SK-N-SH (cell line): ENCODE data around the gene CEP89. TPM values are rescaled to one million over a fixed set of nuclear protein-coding genes. Genes with fewer than 3 reads are reported as not detected.

Experiments
- CTCF ChIA-PET: fragments of 300-600, 350-600 bp; formaldehyde crosslinking; extraction: SDS; loops from one replicate; lab custom pipeline; 2021; lab: Yijun Ruan, JAX
- POLR2A ChIA-PET: fragments of 350-600 bp; sonication (Branson Sonifier 250); formaldehyde crosslinking; extraction: SDS; loops from one replicate; lab custom pipeline; 2020; ENCODE audit warnings: antibody characterized with exemption, inconsistent platforms; lab: Yijun Ruan, JAX
- DNase-seq: peaks from one replicate; pipeline ENCODE4 v3.0.0; 2012
- H2AFZ ChIP-seq: fragments of 200-600 bp; sonication (generic); 2 replicates; pipeline ENCODE4 v1.8.1; 2016; ENCODE audit warnings: antibody characterized with exemption, mild to moderate bottlenecking, low read depth
- H3F3A ChIP-seq: fragments of 200-600 bp; sonication (generic); replicated peaks from 2 replicates; pipeline ENCODE3; 2016; ENCODE audit warnings: antibody characterized with exemption, mild to moderate bottlenecking; ENCODE audit not compliant: insufficient read depth
- H3K27ac ChIP-seq, 2 experiments: fragments of 200-500 bp in 1 of 2; fragments of 200-600 bp in 1 of 2; sonication (Bioruptor generic) in 1 of 2; sonication (generic), shearing (Covaris generic) in 1 of 2; 2 replicates each; pipeline versions ENCODE4 v1.5.1 to v1.6.1; 2014 to 2016; ENCODE audit warnings: low read depth in 2 of 2, inconsistent platforms in 1 of 2, low read length in 1 of 2, mild to moderate bottlenecking in 1 of 2, mixed read lengths in 1 of 2
- H3K27me3 ChIP-seq: fragments of 200-600 bp; sonication (generic), shearing (Covaris generic); 2 replicates; pipeline ENCODE4 v1.6.1; 2016; ENCODE audit warnings: mixed run types; ENCODE audit not compliant: insufficient read depth
- H3K36me3 ChIP-seq, 2 experiments: fragments of 200-500 bp in 1 of 2; fragments of 200-600 bp in 1 of 2; sonication (Bioruptor generic) in 1 of 2; sonication (generic) in 1 of 2; replicated peaks in 1 of 2; 2 replicates each; pipeline versions ENCODE3 to v1.5.1; 2014 to 2016; ENCODE audit warnings: low read length in 1 of 2, mild to moderate bottlenecking in 1 of 2; ENCODE audit not compliant: insufficient read depth in 2 of 2, control insufficient read depth in 1 of 2
- H3K4me1 ChIP-seq, 2 experiments: fragments of 200-500 bp in 1 of 2; fragments of 200-600 bp in 1 of 2; sonication (Bioruptor generic) in 1 of 2; sonication (generic), shearing (Covaris generic) in 1 of 2; 2 replicates each; pipeline versions ENCODE4 v1.5.1 to v1.6.1; 2014 to 2016; ENCODE audit warnings: low read depth in 1 of 2, low read length in 1 of 2, mixed run types in 1 of 2; ENCODE audit not compliant: insufficient read depth in 2 of 2, control insufficient read depth in 1 of 2
- H3K4me2 ChIP-seq: fragments of 200-600 bp; sonication (generic), shearing (Covaris generic); 2 replicates; pipeline ENCODE4 v1.6.1; 2017; ENCODE audit warnings: mixed run types
- H3K4me3 ChIP-seq, 2 experiments: fragments of 200-500 bp in 1 of 2; fragments of 200-600 bp in 1 of 2; sonication (Bioruptor generic) in 1 of 2; sonication (generic), shearing (Covaris generic) in 1 of 2; 2 replicates each; pipeline versions ENCODE4 v1.5.1 to v1.8.1; 2014 to 2016; ENCODE audit warnings: low read depth in 2 of 2, inconsistent platforms in 1 of 2, low read length in 1 of 2, mild to moderate bottlenecking in 1 of 2, mixed read lengths in 1 of 2, moderate library complexity in 1 of 2
- H3K79me2 ChIP-seq: fragments of 200-600 bp; sonication (generic); 2 replicates; pipeline ENCODE4 v1.8.1; 2017; ENCODE audit warnings: mild to moderate bottlenecking; ENCODE audit not compliant: insufficient read depth
- H3K9ac ChIP-seq: fragments of 200-600 bp; sonication (generic); 2 replicates; pipeline ENCODE4 v1.6.1; 2017; ENCODE audit warnings: mixed run types
- H3K9me2 ChIP-seq: fragments of 200-600 bp; sonication (generic); 2 replicates; pipeline ENCODE4 v1.6.1; 2017; ENCODE audit warnings: mixed run types
- H3K9me3 ChIP-seq: fragments of 200-600 bp; sonication (generic); 2 replicates; pipeline ENCODE4 v1.6.1; 2017; ENCODE audit warnings: mixed run types, mild to moderate bottlenecking, moderate library complexity
- H4K20me1 ChIP-seq: fragments of 200-600 bp; sonication (generic); 2 replicates; pipeline ENCODE4 v1.6.1; 2017; ENCODE audit warnings: mild to moderate bottlenecking, mixed run types; ENCODE audit not compliant: insufficient read depth
- CHD2 ChIP-seq: fragments of 150-350 bp; IDR thresholded peaks from 2 replicates; pipeline ENCODE4 v1.6.1; 2018; ENCODE audit warnings: low read length; ENCODE audit not compliant: partially characterized antibody
- EP300 ChIP-seq, 2 experiments: IDR thresholded peaks; 2 replicates each; pipeline versions ENCODE4 v1.4.0 to v1.6.1; 2012; ENCODE audit warnings: borderline replicate concordance in 1 of 2, low read depth in 1 of 2, low read length in 1 of 2
- GABPA ChIP-seq: IDR thresholded peaks from 2 replicates; pipeline ENCODE4 v1.4.0; 2012; ENCODE audit warnings: low read depth, mild to moderate bottlenecking
- IRF3 ChIP-seq: fragments of 150-350 bp; IDR thresholded peaks from 2 replicates; pipeline ENCODE4 v1.6.1; 2016; ENCODE audit warnings: mild to moderate bottlenecking, low read depth, low read length
- JUND ChIP-seq: IDR thresholded peaks from 2 replicates; pipeline ENCODE4 v1.4.0; 2012
- NRF1 ChIP-seq: IDR thresholded peaks from 2 replicates; pipeline ENCODE4 v1.6.1; 2012; ENCODE audit warnings: low read depth, mild to moderate bottlenecking, low read length
- RCOR1 ChIP-seq: fragments of 150-350 bp; IDR thresholded peaks from 2 replicates; pipeline ENCODE4 v1.6.1; 2017; ENCODE audit warnings: antibody characterized with exemption, low read length
- TAF1 ChIP-seq: IDR thresholded peaks from 2 replicates; pipeline ENCODE4 v1.6.1; 2012; ENCODE audit warnings: low read depth, mild to moderate bottlenecking, low read length, moderate library complexity, borderline replicate concordance
- ZBTB33 ChIP-seq: IDR thresholded peaks from 2 replicates; pipeline ENCODE4 v1.4.0; 2012; ENCODE audit warnings: low read depth, borderline replicate concordance
- WGBS: methylation state at CpG from one replicate; pipeline ENCODE4 v1.1.6; 2017; ENCODE audit warnings: low lambda C conversion rate; 5-methylcytosine and 5-hydroxymethylcytosine counted together
- polyA plus RNA-seq, 3 experiments: library from polyadenylated mRNA; depleted of rRNA; stranded (reverse); fragments of >200 nt; gene quantifications; 2 replicates each; pipeline ENCODE4 v1.2.3, GENCODE V29; 2012
- TF ChIP-seq, protein P1 (sequence below): IDR thresholded peaks from 2 replicates; pipeline ENCODE4; 2012
- TF ChIP-seq, protein P2 (sequence below): IDR thresholded peaks from 2 replicates; pipeline ENCODE4 v1.4.0; 2012; ENCODE audit warnings: low read depth
- TF ChIP-seq, protein P3 (sequence below): IDR thresholded peaks from 2 replicates; pipeline ENCODE4 v1.6.1; 2012; ENCODE audit warnings: mild to moderate bottlenecking, low read depth, low read length, moderate library complexity

Gene CEP89
- polyA plus RNA-seq, 1 of the 3 experiments (the other 2 are of a cell fraction), result 16.4 TPM

DNA sequence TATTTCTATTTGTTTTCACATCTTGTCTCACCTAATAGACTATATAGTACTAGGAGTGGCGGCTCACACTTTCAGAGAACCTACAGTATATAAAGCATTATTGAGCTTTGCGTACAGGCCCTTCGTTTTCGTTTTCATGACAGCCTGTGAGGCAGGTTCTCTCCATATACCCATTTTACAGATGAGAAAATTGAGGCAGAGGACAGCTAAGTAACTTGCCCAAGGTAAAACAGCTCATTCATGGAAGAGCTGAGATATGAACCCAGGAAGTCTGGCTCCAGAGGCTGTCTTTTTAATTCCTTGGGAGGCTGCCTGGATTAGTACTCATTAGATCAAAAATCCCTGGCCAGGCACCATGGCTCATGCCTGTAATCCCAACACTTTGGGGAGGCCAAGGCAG is 29.2 kb upstream of the CEP89 start:
- Histone ChIP-seq H3K27ac (no peak overlapping the region), H3K9me3 (no peaks in the 10 kb centered on the region), H3K27me3 (no peaks in the 10 kb centered on the region), H3K4me3 (no peak overlapping the region), H4K20me1 (no peaks in the 10 kb centered on the region), H2AFZ (no peak overlapping the region), H3K4me2 (no peak overlapping the region), H3K9me2 (no peaks in the 10 kb centered on the region), H3K4me1 (peaks cover 0 to 10% of the 10 kb centered on the region in 2 experiments; a peak in 1 of 4 replicates), H3K79me2 (no peaks in the 10 kb centered on the region), H3F3A (no peaks in the 10 kb centered on the region), H3K36me3 (peaks cover 0 to 3% of the 10 kb centered on the region in 2 experiments), H3K9ac (no peak overlapping the region)
- no peak for DNase-seq
- TF ChIP-seq NRF1 (no peak), IRF3 (no peak), CHD2 (no peak), TAF1 (no peak), GABPA (no peak), RCOR1 (no peak), EP300 (IDR thresholded peaks at IDR 0.05; ENCODE audit: borderline replicate concordance in 1 of 2, low read depth in 1 of 2, low read length in 1 of 2) (no peak), JUND (no peak), ZBTB33 (no peak)
- TF ChIP-seq, protein P1, sequence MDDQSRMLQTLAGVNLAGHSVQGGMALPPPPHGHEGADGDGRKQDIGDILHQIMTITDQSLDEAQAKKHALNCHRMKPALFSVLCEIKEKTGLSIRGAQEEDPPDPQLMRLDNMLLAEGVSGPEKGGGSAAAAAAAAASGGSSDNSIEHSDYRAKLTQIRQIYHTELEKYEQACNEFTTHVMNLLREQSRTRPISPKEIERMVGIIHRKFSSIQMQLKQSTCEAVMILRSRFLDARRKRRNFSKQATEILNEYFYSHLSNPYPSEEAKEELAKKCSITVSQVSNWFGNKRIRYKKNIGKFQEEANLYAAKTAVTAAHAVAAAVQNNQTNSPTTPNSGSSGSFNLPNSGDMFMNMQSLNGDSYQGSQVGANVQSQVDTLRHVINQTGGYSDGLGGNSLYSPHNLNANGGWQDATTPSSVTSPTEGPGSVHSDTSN, result no peak
- TF ChIP-seq, protein P2, sequence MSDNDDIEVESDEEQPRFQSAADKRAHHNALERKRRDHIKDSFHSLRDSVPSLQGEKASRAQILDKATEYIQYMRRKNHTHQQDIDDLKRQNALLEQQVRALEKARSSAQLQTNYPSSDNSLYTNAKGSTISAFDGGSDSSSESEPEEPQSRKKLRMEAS, result no peak
- TF ChIP-seq, protein P3, sequence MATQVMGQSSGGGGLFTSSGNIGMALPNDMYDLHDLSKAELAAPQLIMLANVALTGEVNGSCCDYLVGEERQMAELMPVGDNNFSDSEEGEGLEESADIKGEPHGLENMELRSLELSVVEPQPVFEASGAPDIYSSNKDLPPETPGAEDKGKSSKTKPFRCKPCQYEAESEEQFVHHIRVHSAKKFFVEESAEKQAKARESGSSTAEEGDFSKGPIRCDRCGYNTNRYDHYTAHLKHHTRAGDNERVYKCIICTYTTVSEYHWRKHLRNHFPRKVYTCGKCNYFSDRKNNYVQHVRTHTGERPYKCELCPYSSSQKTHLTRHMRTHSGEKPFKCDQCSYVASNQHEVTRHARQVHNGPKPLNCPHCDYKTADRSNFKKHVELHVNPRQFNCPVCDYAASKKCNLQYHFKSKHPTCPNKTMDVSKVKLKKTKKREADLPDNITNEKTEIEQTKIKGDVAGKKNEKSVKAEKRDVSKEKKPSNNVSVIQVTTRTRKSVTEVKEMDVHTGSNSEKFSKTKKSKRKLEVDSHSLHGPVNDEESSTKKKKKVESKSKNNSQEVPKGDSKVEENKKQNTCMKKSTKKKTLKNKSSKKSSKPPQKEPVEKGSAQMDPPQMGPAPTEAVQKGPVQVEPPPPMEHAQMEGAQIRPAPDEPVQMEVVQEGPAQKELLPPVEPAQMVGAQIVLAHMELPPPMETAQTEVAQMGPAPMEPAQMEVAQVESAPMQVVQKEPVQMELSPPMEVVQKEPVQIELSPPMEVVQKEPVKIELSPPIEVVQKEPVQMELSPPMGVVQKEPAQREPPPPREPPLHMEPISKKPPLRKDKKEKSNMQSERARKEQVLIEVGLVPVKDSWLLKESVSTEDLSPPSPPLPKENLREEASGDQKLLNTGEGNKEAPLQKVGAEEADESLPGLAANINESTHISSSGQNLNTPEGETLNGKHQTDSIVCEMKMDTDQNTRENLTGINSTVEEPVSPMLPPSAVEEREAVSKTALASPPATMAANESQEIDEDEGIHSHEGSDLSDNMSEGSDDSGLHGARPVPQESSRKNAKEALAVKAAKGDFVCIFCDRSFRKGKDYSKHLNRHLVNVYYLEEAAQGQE, result no peak
- ChIA-PET POLR2A (no interaction called here), CTCF (interaction anchor here (1.6 to 1.9 kb wide), 2 partner anchors 25 to 118 kb away, joined by 8 to 9 read pairs; no protein-coding TSS in a partner anchor)
- 96% methylated on average over 4 of the region's 4 CpGs for WGBS
